Erythroblast (primary cell): ENCODE measurements around the gene PHF20.
A peak's percentile ranks its signal among the peaks of the same experiment; 100 is the strongest.
"Not testable (repeated sequence)": the region's sequence is repeated elsewhere in the genome, so short reads cannot be mapped to it uniquely, and the experiment has no call there.

Experiments
- DNase-seq, 2 experiments: peaks; one replicate each; lab custom pipeline; 2025; lab: John Stamatoyannopoulos, UW
- GATA1 ChIP-seq: IDR thresholded peaks from 2 replicates; pipeline ENCODE4 v1.6.1; 2011; ENCODE audit warnings: low read depth, mild to moderate bottlenecking, control low read depth, low read length, moderate library complexity
- POLR2A ChIP-seq: IDR thresholded peaks from 2 replicates; pipeline ENCODE4 v1.6.1; 2011; ENCODE audit warnings: mild to moderate bottlenecking, low read length

Gene PHF20

DNA sequence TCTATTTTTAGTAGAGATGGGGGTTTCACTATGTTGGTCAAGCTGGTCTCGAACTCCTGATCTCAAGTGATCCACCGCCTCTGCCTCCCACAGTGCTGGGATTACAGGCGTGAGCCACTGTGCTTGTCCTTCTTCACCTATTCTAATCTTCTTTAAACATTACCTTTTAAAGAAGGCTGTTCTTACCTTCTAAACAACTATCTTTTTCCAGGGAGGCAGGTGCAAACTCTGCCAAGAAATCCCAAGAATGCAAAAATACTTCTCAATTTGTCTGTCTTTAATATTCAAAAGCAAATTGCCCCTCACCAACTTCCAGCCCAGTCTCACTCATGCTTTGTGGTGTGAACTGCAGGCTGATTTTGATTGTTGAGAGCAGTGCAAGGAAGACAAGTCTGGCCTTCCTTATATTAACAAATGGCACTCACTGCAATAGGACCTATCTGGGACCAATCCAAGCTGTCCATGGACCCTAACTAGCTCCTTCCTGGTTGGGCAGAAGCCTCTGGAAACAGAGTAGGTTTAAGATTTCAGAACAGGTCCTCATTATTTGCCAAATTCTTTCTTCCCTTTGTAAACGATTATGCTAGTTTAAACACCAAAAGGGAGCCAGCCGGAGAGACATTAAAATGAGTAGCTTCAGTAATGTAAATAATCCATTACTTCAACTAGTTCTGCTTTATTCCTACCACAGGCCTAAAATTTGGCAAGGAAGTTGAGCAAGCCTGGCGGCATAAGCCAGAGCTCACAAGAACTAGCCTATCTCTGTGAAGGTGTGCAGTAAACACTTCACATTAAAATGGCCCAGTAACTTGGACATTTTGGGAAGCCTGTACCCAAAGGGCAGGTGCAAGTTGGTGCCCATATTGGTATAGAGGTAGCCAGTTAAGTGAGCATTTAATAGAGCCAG is 180.9 kb downstream of the PHF20 start:
- no peak for TF ChIP-seq GATA1
- no peak for TF ChIP-seq POLR2A
- DNase-seq = peak; percentile 55 to 60

DNA sequence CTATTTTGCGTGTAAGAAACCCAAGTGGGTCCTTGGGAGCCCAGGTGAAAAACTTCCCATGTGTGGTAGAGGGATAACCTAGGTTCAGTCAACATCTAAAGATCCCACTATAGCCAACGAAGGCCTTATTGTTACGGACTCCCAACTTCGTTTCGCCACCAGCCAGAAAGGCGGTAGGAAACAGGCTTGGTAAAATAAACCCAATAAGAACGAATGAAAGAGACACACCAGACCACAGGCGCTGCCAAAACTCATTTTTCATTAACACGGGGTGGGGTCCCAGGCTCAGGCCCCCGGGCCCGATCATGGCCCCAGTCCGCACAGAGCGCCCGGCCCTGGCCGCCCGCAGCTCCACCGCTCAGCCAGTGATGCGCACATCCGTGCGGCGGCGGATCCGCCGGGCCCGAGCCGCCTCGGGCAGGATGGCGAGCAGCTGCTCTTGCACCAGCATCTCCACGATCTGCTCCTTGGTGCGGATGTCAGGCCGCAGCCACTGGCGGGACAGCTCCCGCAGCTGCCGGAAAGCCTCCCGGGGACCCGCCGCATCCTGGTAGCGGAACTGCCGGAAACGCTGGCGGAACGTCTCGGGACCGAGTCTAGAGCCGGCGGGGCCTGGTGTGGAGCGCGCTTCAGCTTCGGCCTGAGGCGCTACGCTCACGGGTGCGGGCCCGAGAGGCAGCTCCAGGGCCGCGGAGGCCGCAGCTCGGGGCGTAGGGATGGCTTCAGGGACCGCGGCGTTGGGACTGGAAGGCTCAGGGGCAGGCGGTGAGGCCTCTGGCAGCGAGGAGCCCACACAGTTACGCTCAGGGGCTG is 181.8 kb downstream of the PHF20 start:
- TF ChIP-seq GATA1 (no peak), POLR2A (no peak)
- DNase-seq = peak; percentile 81 to 89

DNA sequence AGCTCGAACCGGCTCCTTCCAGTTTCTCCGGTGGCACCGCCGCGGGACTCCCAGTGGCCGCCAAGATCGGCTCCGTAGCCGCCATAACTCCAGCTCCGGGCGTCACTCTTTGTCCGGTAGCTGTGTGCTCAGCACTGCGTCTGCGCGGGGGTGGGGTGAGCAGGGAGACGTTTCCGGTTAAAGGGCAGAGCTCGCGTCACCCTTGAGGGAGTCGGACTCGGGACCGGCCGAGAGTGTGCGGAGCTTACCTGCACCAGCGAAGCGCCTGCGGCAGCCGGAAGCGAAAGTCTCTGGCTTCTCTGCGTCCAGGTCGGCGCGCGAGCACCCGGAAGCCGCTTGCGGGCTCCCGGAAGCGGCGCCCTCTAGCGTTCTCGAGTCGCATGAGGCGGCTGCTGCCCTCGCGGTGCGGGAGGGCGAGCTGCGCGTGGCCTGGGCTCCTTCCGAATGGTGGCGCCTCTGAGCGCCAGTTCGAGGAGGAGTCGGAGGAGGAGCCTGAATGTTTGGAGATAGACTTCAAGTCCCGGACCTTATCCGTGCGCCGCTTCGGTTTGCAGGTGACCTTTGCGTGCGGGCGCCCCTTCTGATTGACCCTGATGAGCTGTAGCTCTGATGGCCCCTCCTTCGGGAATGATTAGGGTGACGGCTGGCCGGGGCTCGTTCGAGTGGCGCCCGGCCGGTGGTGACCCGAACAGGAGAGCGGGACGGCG is 182.5 kb downstream of the PHF20 start, which contains the start of gene SCAND1:
Gene SCAND1 (minus strand): TSS at position 303 of the 707 bp plus-strand sequence. CDS start 218 bp downstream, at position 85.
- TF ChIP-seq GATA1 = no peak
- peak; percentile 95 for TF ChIP-seq POLR2A
- DNase-seq = peak; percentile 99 to 100

DNA sequence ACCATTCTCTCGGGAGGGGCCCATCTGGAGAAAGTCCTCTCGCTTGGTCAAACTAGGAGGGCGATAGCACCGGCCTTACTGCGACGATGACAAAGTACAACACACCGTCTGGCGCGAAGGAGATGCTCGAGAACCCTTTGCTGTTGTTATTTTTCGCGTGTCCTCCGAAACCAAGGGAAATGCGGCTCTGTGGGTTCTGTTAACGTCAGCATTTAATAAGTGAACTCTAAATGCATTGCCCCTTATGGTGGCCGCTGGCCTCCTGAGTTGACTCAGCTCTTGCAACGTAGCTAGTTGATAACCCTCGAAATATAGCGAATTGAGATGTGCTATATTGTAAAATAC is 183.1 kb downstream of the PHF20 start:
- TF ChIP-seq GATA1 (no peak), POLR2A (no peak)
- DNase-seq = peak; percentile 84 to 86

DNA sequence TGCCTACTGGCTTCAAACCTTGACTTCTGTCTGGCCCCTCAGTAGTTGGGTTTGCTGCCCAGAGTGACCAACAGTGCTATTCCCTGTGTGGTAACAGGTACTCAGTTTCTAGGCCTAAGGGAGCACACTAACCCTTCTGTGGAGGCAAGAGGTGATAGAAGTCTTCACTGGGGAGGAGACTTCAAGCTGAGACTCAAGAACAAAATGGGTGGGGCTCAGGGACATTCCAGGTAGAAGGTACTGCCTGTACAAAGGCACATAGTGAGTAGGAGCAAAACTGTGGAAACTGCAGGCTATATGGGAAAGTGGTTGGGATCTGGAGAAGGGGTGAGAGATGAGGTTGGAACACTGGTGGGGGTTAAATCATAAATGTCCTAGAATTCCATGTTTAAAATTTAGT is 184.8 kb downstream of the PHF20 start:
- no peak for DNase-seq
- no peak for TF ChIP-seq POLR2A
- TF ChIP-seq GATA1 = no peak

DNA sequence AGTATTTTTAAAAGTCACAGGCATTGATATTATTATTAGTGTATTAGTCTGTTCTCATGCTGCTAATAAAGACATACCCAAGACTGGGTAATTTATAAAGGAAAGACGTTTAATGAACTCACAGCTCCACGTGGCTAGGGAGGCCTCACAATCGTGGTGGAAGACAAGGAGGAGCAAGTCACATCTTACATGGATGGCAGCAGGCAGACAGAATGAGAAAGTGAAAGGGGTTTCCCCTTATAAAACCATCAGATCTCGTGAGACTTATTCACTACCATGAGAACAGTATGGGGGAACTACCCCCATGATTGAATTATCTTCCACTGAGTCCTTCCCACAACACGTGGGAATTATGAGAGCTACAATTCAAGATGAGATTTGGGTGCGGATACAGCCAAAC is 187.5 kb downstream of the PHF20 start:
- not testable (repeated sequence) for DNase-seq

DNA sequence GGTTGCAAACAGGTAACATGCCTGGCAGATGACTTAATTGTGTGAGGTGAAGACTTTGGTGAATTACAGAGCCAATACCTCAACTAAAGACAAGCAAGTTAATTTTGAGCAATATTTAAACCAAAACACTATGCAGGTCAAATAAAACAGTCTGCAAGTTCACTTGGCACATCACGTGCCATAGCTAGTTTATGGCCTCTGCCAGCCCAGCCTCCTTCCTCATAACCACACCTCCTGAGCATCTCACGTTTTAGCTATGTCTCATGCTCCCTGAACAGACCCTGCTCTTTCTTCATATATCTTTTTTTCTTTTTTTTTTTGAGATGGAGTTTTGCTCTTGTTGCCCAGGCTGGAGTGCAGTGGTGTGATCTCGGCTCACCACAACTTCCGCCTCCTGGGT is 192.1 kb downstream of the PHF20 start:
- TF ChIP-seq GATA1 = no peak
- no peak for TF ChIP-seq POLR2A
- no peak for DNase-seq

DNA sequence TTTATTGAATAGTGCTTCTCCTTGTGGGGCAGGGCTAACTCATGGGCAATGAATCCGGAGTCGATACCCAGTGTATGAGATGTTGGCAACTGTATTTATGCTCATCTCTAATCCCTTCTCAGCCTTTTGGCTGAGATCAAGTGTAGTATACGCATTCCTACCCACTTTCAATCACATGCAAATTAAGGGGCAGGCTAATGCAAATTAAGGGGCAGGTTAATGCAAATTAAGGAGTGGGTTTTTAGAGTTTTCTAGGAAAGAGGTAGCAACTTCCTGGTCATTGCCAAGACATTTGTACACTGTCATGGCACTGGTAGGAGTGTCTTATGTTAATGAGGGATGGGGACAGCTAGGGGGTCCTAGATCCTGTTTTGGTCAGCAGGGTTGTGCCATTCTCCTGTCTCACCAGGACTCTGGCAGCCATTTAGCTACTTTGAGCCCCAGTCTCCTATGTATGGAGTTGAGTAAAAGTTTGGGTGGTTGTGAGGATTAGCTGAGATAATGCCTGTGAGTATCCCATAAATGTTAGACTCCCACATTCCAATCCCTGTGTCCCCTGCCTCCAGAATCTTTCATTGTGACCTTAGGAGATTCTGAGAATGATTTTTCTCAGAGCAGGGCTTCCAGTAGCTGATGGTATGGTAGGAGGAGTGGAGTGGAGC is 196.3 kb downstream of the PHF20 start, which contains the start of gene CNBD2:
Gene CNBD2 (plus strand): TSS at position 612 of the 662 bp plus-strand sequence. CDS start 173 bp downstream, outside the sequence.
- TF ChIP-seq POLR2A (no peak), GATA1 (no peak)
- no peak for DNase-seq

DNA sequence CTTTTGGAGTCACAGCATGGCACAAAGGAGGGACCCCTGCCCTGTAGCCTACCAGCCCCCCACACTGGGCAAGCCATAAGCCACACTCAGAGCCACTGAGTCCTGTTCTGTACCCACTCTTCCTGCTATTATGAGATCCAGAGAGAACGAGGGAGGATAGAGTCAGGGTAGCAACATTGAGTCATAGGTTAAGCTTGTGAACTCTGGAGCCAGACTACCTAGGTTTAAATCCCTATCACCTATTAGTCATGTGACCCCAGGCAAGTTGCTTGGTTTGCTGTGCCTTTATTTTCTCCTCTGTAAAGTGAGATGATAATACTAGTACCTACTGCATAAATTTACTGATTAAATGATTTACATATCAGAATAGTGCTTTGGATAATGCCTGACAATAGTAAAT is 197.1 kb downstream of the PHF20 start:
- DNase-seq = no peak
- TF ChIP-seq POLR2A (no peak), GATA1 (no peak)

DNA sequence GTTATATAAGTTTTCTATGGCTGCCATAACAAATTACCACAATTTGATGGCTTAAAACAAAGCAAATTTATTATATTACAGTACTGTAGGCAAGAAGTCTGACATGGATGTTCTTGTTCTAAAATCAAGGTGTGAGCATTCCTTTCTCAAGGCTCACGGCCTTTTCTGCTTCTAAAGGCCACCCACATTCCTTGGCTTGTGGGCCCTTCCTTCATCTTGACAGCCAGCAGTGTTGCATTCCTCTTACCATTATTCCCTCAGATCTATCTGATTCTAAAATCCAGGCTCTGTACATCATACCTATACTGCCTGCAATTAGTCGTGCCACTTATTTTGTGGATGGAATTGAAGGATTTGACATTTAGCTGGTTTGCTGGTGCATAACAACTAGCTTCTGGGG is 200.2 kb downstream of the PHF20 start:
- no peak for TF ChIP-seq GATA1
- TF ChIP-seq POLR2A = no peak
- DNase-seq = no peak

DNA sequence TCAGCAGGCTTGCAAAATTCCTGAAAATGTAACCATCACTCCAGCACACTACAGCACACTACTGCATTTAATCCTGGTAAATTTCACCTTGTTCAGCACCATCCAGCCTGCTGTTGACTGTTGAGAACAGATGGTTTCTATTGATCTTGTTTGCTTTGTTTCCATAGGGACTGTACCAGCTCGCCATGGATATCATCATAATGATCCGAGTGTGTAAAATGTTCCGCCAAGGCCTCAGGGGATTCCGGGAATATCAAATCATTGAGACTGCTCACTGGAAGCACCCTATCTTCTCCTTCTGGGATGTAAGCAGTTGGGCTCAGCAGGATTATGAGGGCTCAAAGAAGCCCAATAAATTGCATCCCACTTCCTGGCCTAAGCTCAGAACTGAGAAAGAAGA is 200.6 kb downstream of the PHF20 start:
- TF ChIP-seq POLR2A = no peak
- TF ChIP-seq GATA1 = no peak
- DNase-seq = no peak

DNA sequence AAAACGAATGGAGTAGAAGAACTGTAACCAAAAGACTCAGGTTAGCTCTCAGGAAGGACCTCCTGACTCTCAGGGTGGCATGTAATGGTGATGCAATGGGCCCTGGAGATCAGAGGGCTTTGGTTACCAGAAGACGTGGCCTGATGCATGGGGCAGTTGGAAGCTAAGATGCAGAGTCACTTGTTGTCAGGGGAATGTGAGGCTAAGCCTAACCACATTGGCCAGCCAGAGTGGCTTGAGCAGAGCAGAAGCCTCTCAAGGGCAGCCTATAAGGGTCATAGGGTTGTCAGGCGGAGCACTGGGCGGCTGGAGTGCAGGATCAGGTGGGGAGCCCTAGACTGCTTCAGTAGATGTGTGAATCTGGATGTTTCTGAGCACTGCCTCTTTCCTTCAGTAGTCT is 202.4 kb downstream of the PHF20 start:
- no peak for DNase-seq
- TF ChIP-seq POLR2A (no peak), GATA1 (no peak)

DNA sequence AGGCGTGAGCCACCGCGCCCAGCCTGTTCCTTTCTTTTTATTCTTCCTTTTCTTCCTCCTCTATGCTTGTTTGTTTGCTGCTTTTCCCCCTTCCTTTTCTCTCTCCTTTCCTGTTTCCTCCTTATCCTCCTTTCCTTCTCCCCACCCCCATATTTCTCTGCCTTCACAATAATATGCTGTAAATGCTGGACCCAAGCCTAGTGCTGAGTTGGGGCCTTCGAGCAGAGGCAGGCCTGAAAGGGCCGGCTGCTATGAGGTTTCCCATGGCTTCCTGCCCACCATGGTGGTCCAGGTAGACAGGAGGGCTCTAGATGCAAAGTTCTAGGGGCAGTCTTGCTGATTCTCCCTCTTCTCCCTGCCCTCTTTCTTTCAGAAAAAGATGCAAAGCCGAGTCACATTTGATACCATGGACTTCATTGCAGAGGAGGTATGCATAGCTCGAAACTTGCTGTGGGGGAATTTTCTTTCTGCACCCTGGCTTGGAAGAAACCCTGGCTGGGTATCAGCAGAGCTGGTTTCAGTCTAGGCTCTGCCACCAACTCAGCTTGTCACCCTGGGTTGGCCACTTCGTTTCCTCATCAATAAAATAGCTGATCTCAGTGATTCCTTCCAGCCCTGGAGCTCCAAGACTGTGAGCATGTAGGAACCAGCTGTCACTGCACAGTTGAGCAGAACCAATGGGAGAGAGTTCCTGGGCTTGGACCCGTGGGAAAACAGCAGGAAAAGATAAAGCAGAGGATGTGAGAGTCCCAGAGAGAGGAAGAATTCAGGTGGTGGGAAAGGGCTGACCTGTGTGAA is 204.0 kb downstream of the PHF20 start:
- DNase-seq = no peak
- TF ChIP-seq GATA1 (no peak), POLR2A (no peak)
